Activated T-cell treated with anti-CD3 and anti-CD28 coated beads for 24 hours (primary cell): ENCODE results near the gene FOXN3.

ENCODE experiments used
- DNase-seq: peaks from one replicate; pipeline ENCODE4 v3.0.0-alpha.2; 2020; ENCODE audit warnings: low read depth

FOXN3 gene

DNA sequence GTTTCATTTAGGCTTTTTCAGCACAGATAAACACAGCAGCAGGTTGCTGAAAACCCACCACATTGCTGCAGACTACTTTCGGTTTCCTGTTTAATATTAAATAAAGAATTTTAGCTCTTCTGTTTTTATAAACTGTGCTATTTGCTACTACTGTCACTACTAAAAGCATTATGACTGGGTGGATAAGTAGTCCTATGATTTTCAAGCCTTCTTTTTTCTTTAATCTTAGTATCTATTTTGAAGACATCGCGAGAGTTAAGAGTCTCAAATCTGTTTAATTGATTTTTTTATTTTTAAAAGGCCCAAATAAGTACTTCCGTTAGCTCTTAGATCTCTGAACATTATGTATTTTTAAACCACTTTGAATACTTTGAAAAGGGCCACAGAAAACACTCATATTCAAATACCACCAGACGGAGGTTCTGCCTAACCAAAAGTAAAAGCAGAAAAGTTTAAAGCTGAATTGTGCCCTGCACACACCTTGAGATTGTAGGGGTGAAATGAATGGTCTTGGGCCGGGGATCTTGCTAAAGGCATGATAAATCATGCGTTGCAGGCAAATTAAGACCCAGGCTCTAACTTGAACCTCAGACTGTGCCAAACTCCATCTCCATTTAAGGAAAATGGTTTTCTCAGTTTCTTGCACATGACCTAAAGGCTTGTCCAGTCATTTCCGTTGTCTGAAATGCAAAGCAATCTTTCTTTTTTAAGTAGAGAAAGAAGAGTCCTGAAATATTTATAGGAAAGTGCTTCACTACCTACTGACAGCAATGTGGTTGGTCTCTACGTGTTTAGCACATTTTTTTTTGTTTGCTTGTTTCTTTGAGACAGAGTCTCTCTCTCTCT is 13.6 kb upstream of the FOXN3 start:
- DNase-seq: peak; percentile 49

GRCh38 chr14:89429199-89430181 is 12.5 kb upstream of the FOXN3 start:
- DNase-seq: peak; percentile 57

DNA sequence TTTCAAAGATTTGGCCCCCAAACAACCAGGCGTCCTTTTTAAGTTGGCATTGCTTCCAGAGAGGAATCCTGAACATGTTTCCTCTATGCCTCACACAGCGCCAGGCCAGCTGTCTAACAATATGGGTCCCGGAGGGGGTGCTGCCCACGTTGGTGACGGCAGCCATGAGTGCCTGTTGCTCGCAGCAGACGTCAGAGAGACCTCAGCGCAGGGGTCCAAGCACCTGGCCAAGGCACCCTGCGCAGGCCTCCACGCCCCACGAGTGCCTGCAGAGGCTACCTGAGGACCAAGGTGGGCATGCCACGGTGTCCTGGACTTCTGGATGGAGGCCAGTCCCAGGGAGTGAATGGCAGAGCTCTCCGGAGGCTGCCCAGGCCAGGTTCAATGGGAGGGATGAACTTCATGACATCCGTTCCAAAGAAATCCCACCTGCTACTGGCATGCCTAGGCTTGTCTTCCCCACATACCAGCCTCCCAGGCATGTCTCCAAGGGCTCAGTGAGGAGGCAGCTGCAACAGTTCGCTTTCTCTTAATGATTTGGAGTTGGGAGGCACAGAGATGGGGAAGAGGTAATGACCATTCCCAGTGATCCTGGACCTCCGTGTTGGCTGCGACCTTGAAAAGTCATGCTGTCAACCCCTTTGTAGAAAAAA is 11.6 kb upstream of the FOXN3 start:
- DNase-seq: no peak

- DNase-seq: no peak
Measured at GRCh38 chr14:89428173-89428523, 11.1 kb upstream of the FOXN3 start.

- no peak for DNase-seq
Measured at GRCh38 chr14:89427426-89428172, 10.6 kb upstream of the FOXN3 start.

GRCh38 chr14:89425931-89426330 is 8.9 kb upstream of the FOXN3 start:
- no peak for DNase-seq

DNA sequence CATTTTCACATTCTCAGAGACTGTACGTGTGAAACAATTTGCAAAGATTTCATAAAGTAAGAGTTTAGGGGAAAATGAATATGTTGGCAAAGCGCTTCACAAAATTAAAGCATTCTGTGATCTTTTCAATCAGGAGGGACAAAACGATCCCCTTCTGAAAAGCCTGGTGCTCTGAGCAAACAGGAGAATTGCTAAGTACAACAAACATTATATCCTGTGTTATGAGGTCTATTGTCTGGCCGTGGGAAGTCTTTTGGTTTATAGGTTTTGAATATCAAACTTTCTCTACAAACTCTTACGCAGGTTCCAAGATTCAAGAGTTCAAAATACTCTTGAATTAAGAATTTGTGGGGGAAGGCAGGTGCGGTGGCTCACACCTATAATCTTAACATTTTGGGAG is 7.2 kb upstream of the FOXN3 start:
- no peak for DNase-seq

DNA sequence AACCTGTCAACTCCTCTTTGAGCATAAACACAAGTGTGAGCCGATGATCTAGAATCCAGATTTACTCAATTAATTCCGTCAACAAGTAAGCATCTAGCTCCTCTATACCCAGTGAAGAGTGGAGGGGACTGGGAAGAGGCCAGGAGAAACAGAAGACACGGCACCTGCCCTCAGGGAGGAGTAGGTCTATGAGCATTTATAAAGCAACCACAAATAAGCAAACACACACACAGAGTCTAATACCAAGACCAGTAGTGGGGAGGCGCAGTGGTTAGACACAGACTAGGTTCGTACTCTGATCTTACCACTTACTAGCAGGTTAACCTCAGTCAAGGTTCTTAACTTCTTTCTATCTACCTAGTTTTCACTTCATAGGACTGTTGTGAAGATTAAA is 5.9 kb upstream of the FOXN3 start:
- DNase-seq: no peak

DNA sequence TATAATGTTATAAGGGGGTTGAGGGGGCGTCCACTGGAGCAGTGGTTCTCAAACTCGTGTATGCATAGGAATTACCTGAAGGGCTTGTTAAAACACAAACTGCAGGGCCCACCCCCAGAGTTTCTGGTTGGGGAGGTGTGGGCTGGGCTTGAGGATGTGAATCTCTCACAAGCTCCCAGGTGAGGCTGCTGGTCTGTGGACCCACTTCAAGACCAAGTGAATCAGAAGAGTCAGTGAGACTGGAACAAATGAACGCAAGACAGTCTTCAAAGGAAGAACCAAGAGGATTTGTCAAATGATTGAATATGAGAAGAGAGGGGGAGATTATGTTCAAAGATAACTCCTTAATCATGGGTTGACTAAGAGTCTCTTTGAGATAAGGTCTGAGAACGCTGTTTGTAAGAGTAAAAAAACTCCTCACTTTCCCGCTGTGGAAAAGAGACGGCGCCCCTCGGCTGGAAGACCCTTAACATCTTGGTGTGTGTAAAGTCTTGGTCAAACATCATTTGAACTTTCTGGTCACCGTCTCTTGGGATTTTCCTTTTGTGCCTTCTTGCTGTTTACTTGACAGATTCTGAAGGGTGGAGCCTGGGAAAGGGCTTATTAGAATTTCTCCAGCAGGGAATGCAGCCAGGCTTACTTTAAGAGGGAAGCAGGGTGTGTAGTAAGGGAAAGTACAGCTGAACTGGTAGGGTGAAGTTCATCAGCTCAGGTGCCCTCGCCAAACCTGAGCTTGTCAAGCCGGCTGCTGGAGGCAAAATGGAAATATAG is 5.3 kb upstream of the FOXN3 start:
- peak; percentile 63 for DNase-seq

- no peak for DNase-seq
Measured at GRCh38 chr14:89420502-89420901, 3.5 kb upstream of the FOXN3 start.

DNA sequence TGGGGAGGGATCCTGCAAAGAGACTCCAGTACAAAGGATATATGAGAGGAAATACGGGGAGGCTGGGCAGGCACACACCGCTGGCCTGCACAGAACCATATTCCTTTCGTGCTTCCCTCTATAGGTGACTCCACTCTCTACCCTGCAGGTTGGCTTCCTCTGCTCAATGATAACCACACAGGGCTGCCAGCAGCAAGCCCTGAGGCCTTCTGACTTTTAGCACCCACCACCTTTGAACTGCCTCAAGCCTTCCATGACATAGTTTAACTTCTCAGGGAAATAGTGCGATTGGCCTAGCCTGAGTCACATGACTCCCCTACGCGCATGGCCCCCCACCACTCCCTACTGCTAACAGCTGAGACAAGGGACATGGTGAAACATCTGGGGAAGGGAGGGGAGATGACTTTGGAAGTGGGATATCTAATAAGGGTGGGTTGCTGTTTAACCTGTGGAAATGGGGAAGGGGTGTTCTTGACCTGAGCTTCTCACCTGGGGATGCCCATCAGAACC is 3.0 kb upstream of the FOXN3 start:
- DNase-seq: no peak

DNA sequence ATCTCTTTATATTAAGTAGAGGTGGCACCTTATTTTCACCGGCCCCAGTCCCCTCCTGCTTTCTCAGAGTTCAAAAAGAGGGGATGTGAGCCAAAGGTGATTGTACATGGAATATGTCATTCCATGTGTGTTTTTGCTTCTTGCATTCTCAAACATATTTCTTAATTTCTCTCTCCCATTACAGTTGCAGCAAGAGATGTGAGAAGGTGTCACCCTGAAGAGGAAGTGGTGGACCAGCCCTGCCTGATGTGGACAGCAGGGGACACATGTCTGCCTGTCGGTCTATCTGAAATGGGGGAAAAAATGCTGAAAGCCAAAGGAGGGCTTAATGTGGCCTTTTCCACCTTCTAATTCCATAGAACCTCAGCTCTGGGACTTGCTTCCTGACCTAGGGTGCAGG is 1.9 kb upstream of the FOXN3 start:
- no peak for DNase-seq

- no peak for DNase-seq
Measured at GRCh38 chr14:89418452-89418851, 1.4 kb upstream of the FOXN3 start.

DNA sequence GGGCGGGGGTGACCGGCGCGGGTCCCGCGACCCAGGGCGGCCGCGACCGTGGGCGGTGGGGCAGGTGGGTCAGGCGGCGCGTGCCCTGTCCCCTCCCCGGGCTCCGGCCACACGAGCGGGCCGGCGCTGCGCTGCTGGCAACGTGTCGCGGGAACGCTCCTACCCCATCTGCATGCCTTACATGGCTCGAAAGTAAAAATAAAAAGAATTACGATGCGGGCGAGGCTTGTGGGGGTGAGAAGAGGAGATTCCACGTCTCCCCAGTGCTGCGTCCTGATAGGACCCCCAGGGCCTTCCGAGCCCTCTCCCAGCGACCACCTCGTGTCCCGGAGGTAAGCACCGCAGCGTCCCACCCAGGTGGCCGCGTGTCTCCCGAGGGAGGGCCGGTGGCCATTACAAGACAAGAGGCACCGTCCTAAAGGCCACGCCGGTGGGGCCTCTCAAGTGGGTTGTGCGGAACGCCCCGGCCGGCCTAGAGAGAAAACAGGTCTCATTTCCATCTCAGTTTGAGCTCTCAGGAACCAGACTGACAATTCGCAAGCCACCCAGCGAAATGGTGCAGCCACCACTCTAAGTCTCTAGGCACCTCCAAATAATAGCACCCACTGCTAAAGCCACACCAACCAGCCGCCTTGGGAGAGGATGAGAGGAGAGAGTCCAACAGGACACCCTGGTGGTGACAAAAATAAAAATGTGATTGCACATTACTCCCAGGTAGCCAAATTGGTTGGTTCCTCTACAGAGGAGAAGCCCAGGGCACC is 612 bp upstream of the FOXN3 start:
- peak; percentile 44 for DNase-seq

DNA sequence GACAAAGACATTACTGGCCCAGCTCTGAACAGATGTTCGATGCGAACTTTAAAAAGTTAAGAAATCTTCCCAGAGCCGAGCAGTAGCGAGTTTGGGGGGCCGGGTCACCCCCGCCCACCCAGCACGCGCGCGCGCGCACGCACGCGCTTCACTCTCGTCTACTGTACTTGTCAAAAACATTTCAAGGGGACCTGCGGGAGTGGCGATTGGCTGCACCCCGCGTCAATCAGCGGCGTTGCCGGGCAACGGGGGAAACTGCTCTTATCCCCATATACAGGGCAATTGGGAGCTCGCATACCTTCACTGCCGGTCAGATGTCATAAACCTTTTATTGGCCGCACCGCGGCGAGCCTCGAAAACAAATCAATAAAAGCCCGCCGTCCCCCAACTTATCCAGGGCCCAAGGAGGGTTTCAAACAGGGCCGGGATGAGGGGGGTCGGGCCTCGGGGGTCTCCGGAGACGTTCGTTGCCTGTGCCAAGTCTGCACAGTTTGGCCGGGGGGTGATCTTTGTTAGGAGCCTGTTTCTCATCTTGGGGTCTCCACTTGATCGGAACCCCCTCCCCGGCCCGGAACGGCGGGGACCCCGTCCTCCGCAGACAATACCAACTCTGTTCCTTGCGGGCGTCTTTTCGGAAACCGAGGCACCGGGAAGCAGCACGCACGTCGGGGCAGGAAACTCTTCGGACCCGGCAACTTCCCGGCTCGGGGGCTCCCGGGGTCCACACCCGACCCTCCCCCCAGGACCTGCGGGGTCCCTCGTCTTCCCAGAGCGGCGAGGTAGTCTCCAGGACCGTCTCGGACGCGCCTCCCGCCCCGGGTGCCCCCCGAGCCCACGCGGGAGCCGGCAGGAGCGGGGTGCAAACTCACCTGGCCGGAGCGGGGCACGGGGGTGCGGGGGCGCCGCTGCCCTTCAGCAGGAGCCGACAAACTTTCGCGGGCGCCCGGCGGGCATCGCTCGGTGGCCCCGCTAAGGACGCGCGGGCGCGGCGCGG is 734 bp downstream of the FOXN3 start:
- DNase-seq: peak; percentile 97

DNA sequence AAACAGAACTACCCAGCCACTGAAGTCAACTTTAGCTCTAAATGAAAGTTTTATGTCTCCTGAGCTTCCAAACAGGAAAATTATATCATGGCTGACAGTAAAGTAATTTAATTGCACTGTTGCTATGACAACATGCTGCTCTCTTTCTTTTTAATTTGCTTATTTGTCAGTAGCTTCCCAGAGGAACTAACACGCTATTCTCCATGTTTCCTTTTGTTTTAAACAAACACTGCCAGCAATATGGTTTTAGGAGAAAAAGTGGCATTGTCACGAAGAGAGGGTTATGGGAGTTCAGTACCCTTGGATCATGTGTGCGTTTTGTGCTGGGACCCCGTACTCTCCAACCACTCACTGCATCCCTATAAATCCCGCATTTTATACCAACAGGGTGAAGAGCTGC is 1.9 kb downstream of the FOXN3 start:
- DNase-seq: no peak

DNA sequence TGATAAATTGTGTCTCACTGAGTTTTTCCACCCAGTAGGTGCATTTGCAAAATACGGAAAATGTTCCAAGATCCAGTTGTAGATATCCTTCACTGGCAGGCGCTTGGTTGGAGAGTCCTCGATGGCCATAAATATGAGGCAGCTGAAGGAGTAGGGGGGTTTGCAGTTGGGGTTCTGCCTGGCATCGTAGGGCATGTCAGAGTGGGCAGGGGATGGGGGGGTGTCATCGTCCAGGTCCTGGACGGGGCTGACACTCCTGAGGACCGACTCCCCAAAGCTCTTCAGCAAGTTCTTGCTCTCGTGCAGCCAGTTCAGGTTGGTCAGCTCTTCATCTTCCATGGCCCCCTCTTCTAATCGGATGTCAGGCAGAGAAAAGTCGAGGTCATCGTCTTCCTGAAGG is 5.1 kb downstream of the FOXN3 start:
- no peak for DNase-seq

GRCh38 chr14:89409961-89410360 is 7.1 kb downstream of the FOXN3 start:
- no peak for DNase-seq
